Cortex of kidney (tissue), 1 donor: Measurements from ENCODE around the gene PEA15.

Source experiments
- DNase-seq: peaks from one replicate; lab custom pipeline; 2025; lab: John Stamatoyannopoulos, UW

PEA15 gene

GRCh38 chr1:160205242-160206035 lies at the start of gene PEA15:
Gene PEA15, plus strand, starts transcription at chr1:160205384. Its CDS starts 6,161 bp downstream, at chr1:160211545.
- DNase-seq = no peak

- no peak for DNase-seq
These were observed 48.8 kb upstream of the PEA15 start for GRCh38 chr1:160156361-160156760.

- DNase-seq = no peak
These were observed 48.0 kb upstream of the PEA15 start for GRCh38 chr1:160157174-160157573.

- DNase-seq = no peak
These were observed 47.2 kb upstream of the PEA15 start for GRCh38 chr1:160158031-160158430.

- DNase-seq = no peak
These were observed 46.6 kb upstream of the PEA15 start for GRCh38 chr1:160158534-160158933.

- no peak for DNase-seq
These were observed 45.3 kb upstream of the PEA15 start for GRCh38 chr1:160159846-160160245.

- no peak for DNase-seq
These were observed 43.0 kb upstream of the PEA15 start for GRCh38 chr1:160161965-160162705.

GRCh38 chr1:160162931-160163330 lies 42.3 kb upstream of the PEA15 start:
- DNase-seq = no peak

- DNase-seq = no peak
These were observed 41.6 kb upstream of the PEA15 start for GRCh38 chr1:160163615-160164014.

- DNase-seq = no peak
These were observed 41.1 kb upstream of the PEA15 start for GRCh38 chr1:160164121-160164520.

GRCh38 chr1:160166166-160166868 lies 38.9 kb upstream of the PEA15 start:
- DNase-seq = no peak

- no peak for DNase-seq
These were observed 38.1 kb upstream of the PEA15 start for GRCh38 chr1:160167056-160167455.

- DNase-seq = no peak
These were observed 37.6 kb upstream of the PEA15 start for GRCh38 chr1:160167580-160167979.

GRCh38 chr1:160168016-160168415 lies 37.2 kb upstream of the PEA15 start:
- DNase-seq = no peak

- DNase-seq = no peak
These were observed 36.4 kb upstream of the PEA15 start for GRCh38 chr1:160168609-160169369.

GRCh38 chr1:160169553-160170399 lies 35.4 kb upstream of the PEA15 start:
- no peak for DNase-seq

- no peak for DNase-seq
These were observed 33.8 kb upstream of the PEA15 start for GRCh38 chr1:160171354-160171753.

GRCh38 chr1:160171980-160172379 lies 33.2 kb upstream of the PEA15 start:
- no peak for DNase-seq

- DNase-seq = no peak
These were observed 28.0 kb upstream of the PEA15 start for GRCh38 chr1:160177231-160177630.

- DNase-seq = no peak
These were observed 27.5 kb upstream of the PEA15 start for GRCh38 chr1:160177667-160178066.

- no peak for DNase-seq
These were observed 26.5 kb upstream of the PEA15 start for GRCh38 chr1:160178731-160179130.
